ENCODE measurements around the gene INTS4. TPM values are rescaled to one million over a fixed set of nuclear protein-coding genes. Genes with fewer than 3 reads are reported as not detected.
"Not testable (repeated sequence)": the region's sequence is repeated elsewhere in the genome, so short reads cannot be mapped to it uniquely, and the experiment has no call there.

Gene INTS4
- total and polyA plus RNA-seq, 2 donors (not counting 1 experiment from before 2014, with no cell fraction given), result 46.1 to 78.9 TPM

GRCh38 chr11:77917713-77918112 is 76.8 kb downstream of the INTS4 start:
- POLR2A ChIA-PET, result not testable (repeated sequence)

GRCh38 chr11:77914307-77914791 is 80.1 kb downstream of the INTS4 start:
- H3K9ac ChIP-seq (ENCODE audit: low read length); CTCF ChIA-PET; H3K4me2 ChIP-seq (replicated peaks; ENCODE audit: low read depth, low read length, poor library complexity, severe bottlenecking); POLR2A ChIA-PET; ATAC-seq (ENCODE audit: low read depth); H3K27me3 ChIP-seq (replicated peaks in 1 of 4; ENCODE audit: control extremely low read depth in 1 of 4, control insufficient read depth in 3 of 4, insufficient read depth in 4 of 4, low read length in 3 of 4); H3K4me3 ChIP-seq (ENCODE audit: control extremely low read depth in 1 of 5, extremely low read depth in 1 of 5, insufficient read depth in 1 of 5, low read depth in 2 of 5, low read length in 4 of 5); H3K79me2 ChIP-seq (ENCODE audit: control insufficient read depth, insufficient read depth, low read length); H3K9me3 Mint-ChIP-seq (ENCODE audit: insufficient read depth); H3K4me1 ChIP-seq (ENCODE audit: control insufficient read depth in 2 of 2, insufficient read depth in 2 of 2, low read length in 2 of 2); H3K27ac Mint-ChIP-seq; intact Hi-C loops (cut with micrococcal nuclease); H3K9me3 ChIP-seq (ENCODE audit: control extremely low read depth in 1 of 3, control insufficient read depth in 2 of 3, insufficient read depth in 1 of 3, low read length in 2 of 3); DNase-seq; H3K27me3 Mint-ChIP-seq; H3K27ac ChIP-seq (ENCODE audit: low read length in 2 of 2); H3K4me3 Mint-ChIP-seq; H4K20me1 ChIP-seq (ENCODE audit: control insufficient read depth, insufficient read depth, low read length, poor library complexity, severe bottlenecking); H2AFZ ChIP-seq (ENCODE audit: insufficient read depth, low read depth, low read length, poor library complexity, severe bottlenecking); H3K4me1 Mint-ChIP-seq: not testable (repeated sequence)
- H3K36me3 ChIP-seq (replicated peaks in 1 of 2; ENCODE audit: control extremely low read depth in 1 of 2, control insufficient read depth in 1 of 2, extremely low read depth in 1 of 2, insufficient read depth in 2 of 2, low read length in 1 of 2), result peaks cover 0 to 14% of the 10 kb centered on the region in 2 experiments
- 100% methylated on average over 1 of the region's 4 CpGs for WGBS (ENCODE audit: insufficient coverage)

More at GRCh38 chr11:77917713-77918112, 76.8 kb downstream of the INTS4 start:
- H3K4me1 Mint-ChIP-seq; H3K27ac ChIP-seq (ENCODE audit: low read length in 2 of 2); H3K27me3 Mint-ChIP-seq; H3K9me3 ChIP-seq (ENCODE audit: control extremely low read depth in 1 of 3, control insufficient read depth in 2 of 3, insufficient read depth in 1 of 3, low read length in 2 of 3); H3K9me3 Mint-ChIP-seq (ENCODE audit: insufficient read depth); H3K4me3 ChIP-seq (ENCODE audit: control extremely low read depth in 1 of 5, extremely low read depth in 1 of 5, insufficient read depth in 1 of 5, low read depth in 2 of 5, low read length in 4 of 5); H3K79me2 ChIP-seq (ENCODE audit: control insufficient read depth, insufficient read depth, low read length); H3K4me1 ChIP-seq (ENCODE audit: control insufficient read depth in 2 of 2, insufficient read depth in 2 of 2, low read length in 2 of 2); H3K27me3 ChIP-seq (replicated peaks in 1 of 4; ENCODE audit: control extremely low read depth in 1 of 4, control insufficient read depth in 3 of 4, insufficient read depth in 4 of 4, low read length in 3 of 4); DNase-seq; H3K4me3 Mint-ChIP-seq; CTCF ChIA-PET; H4K20me1 ChIP-seq (ENCODE audit: control insufficient read depth, insufficient read depth, low read length, poor library complexity, severe bottlenecking); H3K9ac ChIP-seq (ENCODE audit: low read length); H3K27ac Mint-ChIP-seq; H3K4me2 ChIP-seq (replicated peaks; ENCODE audit: low read depth, low read length, poor library complexity, severe bottlenecking); intact Hi-C loops (cut with micrococcal nuclease); H2AFZ ChIP-seq (ENCODE audit: insufficient read depth, low read depth, low read length, poor library complexity, severe bottlenecking); ATAC-seq (ENCODE audit: low read depth): not testable (repeated sequence)
- WGBS (ENCODE audit: insufficient coverage), result no CpG with 5 or more reads among the region's 2 CpGs
- H3K36me3 ChIP-seq (replicated peaks in 1 of 2; ENCODE audit: control extremely low read depth in 1 of 2, control insufficient read depth in 1 of 2, extremely low read depth in 1 of 2, insufficient read depth in 2 of 2, low read length in 1 of 2), result peaks cover 0 to 12% of the 10 kb centered on the region in 2 experiments

DNA sequence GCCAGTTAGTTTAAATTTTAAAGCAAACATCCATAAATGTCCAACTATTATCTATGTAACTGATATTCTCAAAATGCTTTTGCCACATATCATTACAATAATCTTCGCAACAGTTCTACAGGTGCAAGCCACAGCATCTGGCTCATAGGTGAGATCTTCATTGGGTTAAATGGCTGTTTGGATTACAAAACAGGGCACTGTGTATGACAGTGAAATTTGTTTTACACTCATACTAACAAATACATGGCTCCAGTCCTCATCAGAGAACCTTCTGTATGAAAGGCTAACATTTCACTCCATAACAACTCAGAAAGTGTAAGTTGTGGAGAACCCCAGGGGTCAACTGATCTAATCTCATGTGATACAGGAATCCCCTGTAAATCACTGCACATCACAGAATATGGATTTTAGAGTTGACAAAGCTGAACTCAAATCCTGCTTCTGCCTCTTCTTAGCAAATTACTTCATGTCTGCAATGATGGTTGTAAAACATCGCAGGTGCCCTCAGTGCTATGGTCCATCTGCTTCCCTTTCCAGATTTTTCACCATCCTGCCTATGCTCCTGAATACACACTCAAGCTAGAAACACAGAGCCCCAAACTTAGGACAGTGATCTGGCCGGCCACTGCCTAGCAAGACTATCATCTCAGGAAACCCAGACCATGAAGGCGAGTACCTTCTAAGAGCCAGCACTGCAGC is 80.7 kb downstream of the INTS4 start:
- H4K20me1 ChIP-seq (ENCODE audit: control insufficient read depth, insufficient read depth, low read length, poor library complexity, severe bottlenecking); H3K27ac Mint-ChIP-seq; H3K4me1 Mint-ChIP-seq; ATAC-seq (ENCODE audit: low read depth); H3K27ac ChIP-seq (ENCODE audit: low read length in 2 of 2); H3K4me3 Mint-ChIP-seq; H2AFZ ChIP-seq (ENCODE audit: insufficient read depth, low read depth, low read length, poor library complexity, severe bottlenecking); POLR2A ChIA-PET; H3K79me2 ChIP-seq (ENCODE audit: control insufficient read depth, insufficient read depth, low read length); H3K9me3 ChIP-seq (ENCODE audit: control extremely low read depth in 1 of 3, control insufficient read depth in 2 of 3, insufficient read depth in 1 of 3, low read length in 2 of 3); H3K27me3 Mint-ChIP-seq; DNase-seq; H3K4me1 ChIP-seq (ENCODE audit: control insufficient read depth in 2 of 2, insufficient read depth in 2 of 2, low read length in 2 of 2); H3K9ac ChIP-seq (ENCODE audit: low read length); H3K9me3 Mint-ChIP-seq (ENCODE audit: insufficient read depth); H3K4me3 ChIP-seq (ENCODE audit: control extremely low read depth in 1 of 5, extremely low read depth in 1 of 5, insufficient read depth in 1 of 5, low read depth in 2 of 5, low read length in 4 of 5); CTCF ChIA-PET; H3K27me3 ChIP-seq (replicated peaks in 1 of 4; ENCODE audit: control extremely low read depth in 1 of 4, control insufficient read depth in 3 of 4, insufficient read depth in 4 of 4, low read length in 3 of 4); H3K4me2 ChIP-seq (replicated peaks; ENCODE audit: low read depth, low read length, poor library complexity, severe bottlenecking); intact Hi-C loops (cut with micrococcal nuclease): not testable (repeated sequence)
- WGBS (ENCODE audit: insufficient coverage), result no CpG with 5 or more reads among the region's 4 CpGs
- H3K36me3 ChIP-seq (replicated peaks in 1 of 2; ENCODE audit: control extremely low read depth in 1 of 2, control insufficient read depth in 1 of 2, extremely low read depth in 1 of 2, insufficient read depth in 2 of 2, low read length in 1 of 2), result peaks cover 0 to 19% of the 10 kb centered on the region in 2 experiments

DNA sequence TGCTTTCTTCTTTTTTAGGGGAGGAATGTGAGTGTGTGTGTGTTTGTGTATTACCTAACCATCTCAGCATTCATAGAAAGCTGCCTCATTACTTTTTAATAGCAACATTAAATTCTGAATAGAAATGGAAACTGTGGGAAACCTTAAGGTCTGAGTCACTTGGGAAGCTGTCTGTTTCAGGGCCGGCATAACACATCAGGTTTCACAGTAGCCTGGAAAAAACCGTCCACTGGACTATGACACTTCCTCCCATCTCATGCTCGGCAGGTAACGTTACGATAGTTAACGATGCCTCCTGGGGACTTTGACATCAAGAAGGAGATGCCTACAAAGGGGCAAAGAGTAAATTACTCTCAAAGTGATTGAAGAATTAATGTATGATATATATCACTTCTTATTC is 83.6 kb downstream of the INTS4 start:
- POLR2A ChIA-PET, DNase-seq: not testable (repeated sequence)
- WGBS (ENCODE audit: insufficient coverage), result 93% methylated on average over 2 of the region's 6 CpGs

More for the DNA sequence above, 83.6 kb downstream of the INTS4 start:
- H4K20me1 ChIP-seq (ENCODE audit: control insufficient read depth, insufficient read depth, low read length, poor library complexity, severe bottlenecking); H3K4me3 ChIP-seq (ENCODE audit: control extremely low read depth in 1 of 5, extremely low read depth in 1 of 5, insufficient read depth in 1 of 5, low read depth in 2 of 5, low read length in 4 of 5); H3K27ac Mint-ChIP-seq; H3K9me3 Mint-ChIP-seq (ENCODE audit: insufficient read depth); H3K4me1 Mint-ChIP-seq; H3K9me3 ChIP-seq (ENCODE audit: control extremely low read depth in 1 of 3, control insufficient read depth in 2 of 3, insufficient read depth in 1 of 3, low read length in 2 of 3); H3K9ac ChIP-seq (ENCODE audit: low read length); intact Hi-C loops (cut with micrococcal nuclease); H3K4me1 ChIP-seq (ENCODE audit: control insufficient read depth in 2 of 2, insufficient read depth in 2 of 2, low read length in 2 of 2); H3K27ac ChIP-seq (ENCODE audit: low read length in 2 of 2); CTCF ChIA-PET; H3K27me3 Mint-ChIP-seq; H3K4me3 Mint-ChIP-seq; H2AFZ ChIP-seq (ENCODE audit: insufficient read depth, low read depth, low read length, poor library complexity, severe bottlenecking); H3K79me2 ChIP-seq (ENCODE audit: control insufficient read depth, insufficient read depth, low read length); H3K4me2 ChIP-seq (replicated peaks; ENCODE audit: low read depth, low read length, poor library complexity, severe bottlenecking); H3K27me3 ChIP-seq (replicated peaks in 1 of 4; ENCODE audit: control extremely low read depth in 1 of 4, control insufficient read depth in 3 of 4, insufficient read depth in 4 of 4, low read length in 3 of 4); ATAC-seq (ENCODE audit: low read depth): not testable (repeated sequence)
- H3K36me3 ChIP-seq (replicated peaks in 1 of 2; ENCODE audit: control extremely low read depth in 1 of 2, control insufficient read depth in 1 of 2, extremely low read depth in 1 of 2, insufficient read depth in 2 of 2, low read length in 1 of 2), result peaks cover 2 to 34% of the 10 kb centered on the region in 2 experiments

All from B cell (primary cell).